ENCODE data around the gene TRIM40. TPM values are rescaled to one million over a fixed set of nuclear protein-coding genes. Genes with fewer than 3 reads are reported as not detected.

The TRIM40 gene, protein sequence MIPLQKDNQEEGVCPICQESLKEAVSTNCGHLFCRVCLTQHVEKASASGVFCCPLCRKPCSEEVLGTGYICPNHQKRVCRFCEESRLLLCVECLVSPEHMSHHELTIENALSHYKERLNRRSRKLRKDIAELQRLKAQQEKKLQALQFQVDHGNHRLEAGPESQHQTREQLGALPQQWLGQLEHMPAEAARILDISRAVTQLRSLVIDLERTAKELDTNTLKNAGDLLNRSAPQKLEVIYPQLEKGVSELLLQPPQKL
- not detected for total RNA-seq

DNA sequence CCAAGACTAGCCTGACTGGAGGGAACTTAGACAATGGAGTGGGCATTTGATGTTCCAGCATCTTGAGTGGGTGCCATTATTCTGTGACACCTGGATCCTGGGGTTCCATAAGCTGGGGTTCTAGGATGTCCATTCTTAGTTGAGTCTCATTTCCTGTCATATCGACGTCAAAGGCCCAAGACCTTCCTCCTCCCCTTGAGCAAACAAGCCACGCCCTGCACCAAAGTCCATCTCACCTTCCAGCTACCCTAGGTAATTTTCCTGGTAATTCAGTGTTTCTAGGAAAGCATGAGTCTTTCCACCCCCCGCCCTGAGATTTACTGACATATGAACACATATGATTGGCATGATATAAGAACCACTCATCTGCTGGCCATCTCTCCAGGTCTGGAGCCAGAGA lies at the start of gene TRIM40:
TRIM40 (plus strand) TSS at position 384 of the 400 bp plus-strand sequence. CDS start 897 bp downstream, outside the sequence.
- H3K4me1 Mint-ChIP-seq, result peaks cover 10% of the 10 kb centered on the region
- H3K4me3 Mint-ChIP-seq, result no peak within 1 kb of the TSS
- no peaks in the 10 kb centered on the region for H3K36me3 Mint-ChIP-seq
- peaks cover 44% of the 10 kb centered on the region for H3K27me3 Mint-ChIP-seq
- no peaks in the 10 kb centered on the region for H3K9me3 Mint-ChIP-seq
- DNase-seq, result no peak
- no peak within 1 kb of the TSS for H3K27ac Mint-ChIP-seq

DNA sequence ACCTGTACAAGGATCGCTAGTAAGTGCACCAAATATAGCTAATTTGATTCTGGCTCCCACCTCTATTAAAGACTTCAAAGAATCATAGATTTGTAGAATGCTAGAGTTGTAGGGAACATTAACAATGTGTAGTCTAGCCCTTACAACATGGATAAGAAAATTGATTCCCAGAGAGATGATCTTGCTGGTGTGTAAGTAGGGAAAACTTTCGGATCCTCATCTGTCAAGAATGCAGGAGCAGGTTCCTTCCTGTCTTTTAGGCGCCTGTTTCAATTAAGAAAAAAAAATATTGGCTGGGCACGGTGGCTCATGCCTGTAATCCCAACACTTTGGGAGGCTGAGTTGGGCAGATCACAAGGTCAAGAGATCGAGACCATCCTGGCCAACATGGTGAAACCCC lies 48.1 kb upstream of the TRIM40 start:
- H3K36me3 Mint-ChIP-seq, result peaks cover 4% of the 10 kb centered on the region
- H3K4me3 Mint-ChIP-seq, result no peak overlapping the region
- no peak for DNase-seq
- peaks cover 57% of the 10 kb centered on the region for H3K27me3 Mint-ChIP-seq
- no peaks in the 10 kb centered on the region for H3K4me1 Mint-ChIP-seq
- H3K9me3 Mint-ChIP-seq, result peaks cover 1% of the 10 kb centered on the region
- H3K27ac Mint-ChIP-seq, result no peak overlapping the region

DNA sequence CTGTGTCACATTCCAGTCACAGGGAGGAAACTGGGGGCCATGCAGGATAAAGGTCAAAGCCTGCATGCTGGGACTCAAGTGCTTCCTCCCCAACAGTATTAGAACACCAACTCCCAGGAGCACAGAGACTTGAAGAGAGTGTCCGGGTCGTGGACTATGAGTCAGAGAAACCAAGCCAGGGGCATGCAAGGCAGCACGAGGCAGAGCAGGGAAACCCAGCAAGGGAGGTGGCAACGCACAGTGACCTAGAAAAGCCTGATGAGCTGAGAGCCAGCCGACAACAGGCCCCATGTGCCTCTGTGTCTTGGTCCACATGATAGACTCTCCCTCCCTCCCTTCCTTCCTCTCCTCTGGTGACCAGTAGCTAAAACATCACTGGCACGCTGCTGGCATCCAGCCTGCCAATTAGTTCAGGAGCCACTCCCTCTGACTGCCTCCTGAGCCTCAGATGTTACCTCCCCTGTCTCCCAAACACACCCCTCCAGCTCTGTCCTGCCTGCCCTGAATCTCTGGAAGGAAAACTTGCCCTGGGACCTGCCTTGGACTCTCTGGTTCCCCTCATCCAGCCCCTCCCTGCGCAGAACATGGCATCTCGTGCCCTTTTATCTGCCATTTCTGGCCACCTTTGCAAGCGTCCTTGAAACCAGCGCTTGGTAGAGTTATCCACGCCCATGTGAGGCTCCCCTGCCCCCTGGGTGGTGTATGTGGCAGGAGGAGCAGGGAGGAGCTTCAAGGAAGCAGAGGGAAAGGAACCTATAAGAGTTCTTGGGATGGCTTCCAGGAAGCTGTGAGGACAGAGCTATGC lies 44.2 kb upstream of the TRIM40 start:
- no peak for DNase-seq
- H3K4me3 Mint-ChIP-seq, result no peak overlapping the region
- H3K4me1 Mint-ChIP-seq, result no peaks in the 10 kb centered on the region
- H3K27ac Mint-ChIP-seq, result no peak overlapping the region
- no peaks in the 10 kb centered on the region for H3K9me3 Mint-ChIP-seq
- peaks cover 71% of the 10 kb centered on the region for H3K27me3 Mint-ChIP-seq
- H3K36me3 Mint-ChIP-seq, result no peaks in the 10 kb centered on the region

DNA sequence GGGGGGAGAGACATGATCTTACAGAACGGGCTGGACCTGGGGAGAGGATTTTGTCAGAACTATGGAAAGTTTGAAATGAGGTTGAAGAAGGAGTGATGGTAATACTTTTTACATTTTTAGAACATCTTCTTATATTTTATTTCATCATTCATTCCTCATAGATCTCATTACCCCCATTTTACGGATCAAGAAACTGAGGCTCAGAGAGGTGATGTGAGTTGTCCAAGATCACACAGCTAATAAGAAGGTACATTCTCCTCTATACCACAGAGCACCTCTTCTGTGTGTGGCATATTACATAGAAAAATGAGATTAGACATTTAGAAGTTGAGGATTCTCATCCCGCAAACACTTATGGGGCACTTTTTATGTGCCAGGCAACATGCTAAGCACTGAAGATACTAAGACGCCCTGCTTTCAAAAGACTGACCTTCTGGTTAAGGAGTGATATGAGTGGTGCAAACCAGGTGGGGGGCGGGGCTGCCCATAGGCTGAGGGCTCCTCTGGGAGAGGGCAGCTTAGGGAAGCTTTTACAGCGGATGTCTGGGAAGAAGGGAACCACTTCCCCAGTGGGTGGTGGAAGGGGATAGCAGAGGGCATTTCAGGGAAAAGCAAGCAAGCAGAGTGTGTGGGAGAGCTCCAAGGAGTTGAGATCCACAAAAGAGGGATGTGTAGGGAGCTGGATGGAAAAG lies 42.9 kb upstream of the TRIM40 start:
- Mint-ChIP-seq H3K27me3 (peaks cover 70% of the 10 kb centered on the region), H3K9me3 (no peaks in the 10 kb centered on the region), H3K4me3 (no peak overlapping the region), H3K36me3 (no peaks in the 10 kb centered on the region), H3K27ac (no peak overlapping the region), H3K4me1 (peaks cover 4% of the 10 kb centered on the region)
- DNase-seq, result no peak

DNA sequence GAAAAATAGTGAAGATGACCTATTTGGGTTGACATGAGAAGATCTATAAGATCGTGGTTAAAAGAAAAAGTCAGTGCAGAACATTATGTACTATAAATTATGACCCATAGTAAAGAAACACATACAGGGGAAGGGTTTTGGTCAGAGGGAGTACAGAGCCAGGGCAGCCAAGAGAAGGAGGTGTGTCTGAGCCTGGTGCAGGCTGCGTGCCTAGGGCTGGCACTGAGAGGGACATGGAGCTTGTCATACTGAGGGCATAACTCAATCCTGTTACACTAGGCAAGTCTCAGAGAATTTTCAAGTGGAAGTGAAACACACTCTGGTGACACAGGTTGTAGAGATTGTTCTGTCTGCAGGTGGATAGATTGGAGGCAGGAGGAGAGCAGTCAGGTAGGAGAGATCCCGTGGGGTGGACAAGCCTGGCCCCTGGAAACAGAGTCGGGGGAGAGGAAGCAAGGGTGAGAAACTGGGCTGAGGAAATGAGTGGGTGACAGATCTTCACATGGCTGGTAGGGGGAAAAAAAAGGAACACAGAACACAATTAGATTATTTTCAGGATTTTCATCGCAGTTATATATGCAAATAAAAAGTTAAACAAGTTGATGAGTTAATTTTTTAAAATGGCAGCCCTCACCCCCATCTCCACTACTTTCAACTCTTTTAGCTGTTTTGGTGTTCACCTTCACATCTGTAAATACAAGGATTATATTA lies 41.8 kb upstream of the TRIM40 start:
- peaks cover 72% of the 10 kb centered on the region for H3K27me3 Mint-ChIP-seq
- H3K4me1 Mint-ChIP-seq, result peaks cover 10% of the 10 kb centered on the region
- H3K36me3 Mint-ChIP-seq, result no peaks in the 10 kb centered on the region
- H3K9me3 Mint-ChIP-seq, result no peaks in the 10 kb centered on the region
- H3K4me3 Mint-ChIP-seq, result no peak overlapping the region
- H3K27ac Mint-ChIP-seq, result no peak overlapping the region
- DNase-seq, result no peak

DNA sequence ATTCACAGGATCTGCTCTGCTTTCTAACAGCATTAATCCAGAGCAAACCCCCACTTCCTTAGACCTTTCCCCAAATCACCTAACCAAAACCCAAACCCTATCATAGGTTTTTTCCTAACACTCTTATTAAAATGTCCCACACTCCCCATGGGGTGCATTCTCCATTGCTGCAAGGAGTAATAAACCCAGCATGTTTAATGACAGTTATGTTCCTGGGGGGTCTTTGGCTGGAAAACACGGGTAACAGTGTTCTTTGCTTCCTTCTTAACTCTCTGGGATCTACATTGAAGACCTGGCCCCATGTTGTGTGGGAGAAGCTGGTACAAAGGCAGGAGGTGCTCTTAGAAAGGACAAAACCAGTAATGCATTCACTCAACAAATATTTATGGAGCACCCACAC lies 39.1 kb upstream of the TRIM40 start:
- Mint-ChIP-seq H3K27ac (no peak overlapping the region), H3K36me3 (no peaks in the 10 kb centered on the region), H3K27me3 (peaks cover 76% of the 10 kb centered on the region), H3K4me1 (peaks cover 27% of the 10 kb centered on the region), H3K4me3 (no peak overlapping the region), H3K9me3 (no peaks in the 10 kb centered on the region)
- no peak for DNase-seq

DNA sequence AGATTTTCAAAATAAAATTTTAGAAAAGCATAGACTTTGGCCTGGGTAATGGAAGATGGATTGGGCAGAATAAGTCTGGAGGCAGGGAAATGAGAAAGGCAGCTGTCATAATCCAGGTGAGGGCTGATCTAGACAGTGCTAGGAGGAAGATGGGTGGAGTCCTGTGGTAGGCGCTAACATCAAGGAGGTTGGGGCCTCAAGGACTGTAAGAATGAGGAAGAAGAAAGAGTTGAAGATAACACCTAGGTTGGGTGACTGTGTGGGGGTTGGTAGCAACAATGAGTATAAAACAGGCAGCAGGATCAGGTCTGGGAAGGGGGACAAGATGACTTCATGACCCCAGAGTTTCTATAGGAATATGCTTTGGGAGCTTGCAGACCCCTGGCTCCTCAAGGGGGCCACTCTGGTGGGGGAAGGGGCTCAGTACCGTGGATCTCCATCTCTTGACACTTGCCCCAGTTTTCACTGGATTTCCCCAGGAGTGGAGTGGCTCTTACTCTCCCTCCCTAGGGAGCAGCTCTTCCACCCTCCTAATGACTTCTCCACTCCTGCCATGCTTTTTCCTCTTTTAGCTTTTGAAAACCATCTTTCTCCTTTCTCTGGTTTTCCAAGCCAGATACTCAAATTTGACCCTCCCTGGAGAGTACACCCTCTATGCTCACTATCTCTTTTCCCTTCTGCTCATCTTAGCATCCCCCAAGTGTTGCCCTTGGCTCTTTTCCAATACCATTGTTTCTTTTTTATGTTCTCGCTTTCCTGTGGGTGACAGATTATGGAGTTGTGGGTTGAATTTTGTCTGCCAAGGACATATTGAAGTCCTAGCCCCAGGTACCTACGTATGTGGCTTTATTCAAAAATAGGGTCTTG lies 37.8 kb upstream of the TRIM40 start:
- Mint-ChIP-seq H3K4me3 (no peak overlapping the region), H3K27ac (no peak overlapping the region), H3K4me1 (peaks cover 35% of the 10 kb centered on the region), H3K9me3 (no peaks in the 10 kb centered on the region), H3K27me3 (peaks cover 67% of the 10 kb centered on the region), H3K36me3 (no peaks in the 10 kb centered on the region)
- DNase-seq, result no peak

DNA sequence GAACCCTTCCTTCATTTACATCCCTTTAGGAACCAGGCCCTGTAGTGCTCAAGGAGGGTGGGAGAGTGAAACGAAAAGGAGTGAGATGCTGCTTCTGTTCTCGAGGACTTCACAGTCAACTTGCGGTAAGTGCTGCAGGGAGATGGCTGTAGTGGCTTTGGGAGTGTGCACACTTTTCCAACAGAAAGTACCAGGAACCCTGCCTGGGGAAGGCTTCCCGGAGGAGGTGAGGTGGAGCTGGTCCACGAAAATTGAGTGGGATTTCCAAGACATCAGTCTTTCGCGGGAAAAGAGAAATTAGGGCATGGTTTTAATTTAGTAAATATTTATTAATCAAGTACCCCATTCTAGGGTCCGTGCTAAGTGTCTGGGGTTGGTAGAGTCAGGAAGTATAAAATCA lies 35.8 kb upstream of the TRIM40 start:
- peaks cover 69% of the 10 kb centered on the region for H3K27me3 Mint-ChIP-seq
- peak overlapping the region; percentile 37 for H3K4me3 Mint-ChIP-seq
- peaks cover 42% of the 10 kb centered on the region for H3K4me1 Mint-ChIP-seq
- no peak for DNase-seq
- H3K9me3 Mint-ChIP-seq, result no peaks in the 10 kb centered on the region
- no peaks in the 10 kb centered on the region for H3K36me3 Mint-ChIP-seq
- no peak overlapping the region for H3K27ac Mint-ChIP-seq

DNA sequence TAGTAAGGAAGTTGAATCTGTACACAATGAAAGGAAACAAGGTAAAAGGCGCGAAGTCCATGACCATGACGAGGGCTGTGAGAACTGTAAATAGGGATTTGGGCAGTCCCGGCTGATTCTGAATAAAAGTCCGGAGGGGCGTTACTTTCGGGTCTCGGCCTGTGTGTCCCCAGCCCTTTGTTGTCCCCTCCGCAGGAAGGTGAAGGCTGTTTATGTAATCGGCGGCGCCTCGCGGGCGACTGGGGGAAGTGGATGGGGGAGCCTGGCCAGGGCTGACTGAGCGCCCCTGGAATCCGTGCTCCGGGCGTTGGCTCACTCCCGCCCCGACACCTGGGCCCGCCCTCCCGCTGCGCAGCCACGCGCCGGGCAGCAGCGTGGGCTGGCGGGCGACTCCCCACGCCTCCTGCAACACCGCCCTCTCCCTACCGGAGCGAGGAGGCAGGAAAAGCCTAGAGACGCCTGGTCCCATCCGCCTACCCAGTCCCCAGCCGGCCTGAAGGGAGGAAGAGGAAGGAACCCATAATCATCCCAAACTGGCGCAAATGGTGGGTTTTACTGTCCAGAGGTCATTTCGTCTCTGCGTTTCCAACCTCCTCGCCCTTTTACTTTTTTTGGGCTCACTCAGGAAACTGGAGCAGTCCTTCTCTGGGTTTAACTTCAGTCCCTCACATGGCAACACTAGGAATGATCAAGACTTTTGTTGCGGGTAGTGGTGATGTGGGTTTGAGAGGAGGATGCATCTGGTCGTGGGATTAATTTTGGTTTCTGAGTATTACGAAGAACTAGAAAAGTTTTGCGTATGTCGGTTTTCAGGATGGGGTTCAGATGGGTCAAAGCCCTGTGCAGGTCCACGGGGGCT lies 35.1 kb upstream of the TRIM40 start:
- no peak overlapping the region for H3K27ac Mint-ChIP-seq
- H3K4me3 Mint-ChIP-seq, result peak overlapping the region; percentile 44
- H3K36me3 Mint-ChIP-seq, result no peaks in the 10 kb centered on the region
- DNase-seq, result peak; percentile 17
- H3K27me3 Mint-ChIP-seq, result peaks cover 65% of the 10 kb centered on the region
- H3K9me3 Mint-ChIP-seq, result no peaks in the 10 kb centered on the region
- H3K4me1 Mint-ChIP-seq, result peaks cover 42% of the 10 kb centered on the region

DNA sequence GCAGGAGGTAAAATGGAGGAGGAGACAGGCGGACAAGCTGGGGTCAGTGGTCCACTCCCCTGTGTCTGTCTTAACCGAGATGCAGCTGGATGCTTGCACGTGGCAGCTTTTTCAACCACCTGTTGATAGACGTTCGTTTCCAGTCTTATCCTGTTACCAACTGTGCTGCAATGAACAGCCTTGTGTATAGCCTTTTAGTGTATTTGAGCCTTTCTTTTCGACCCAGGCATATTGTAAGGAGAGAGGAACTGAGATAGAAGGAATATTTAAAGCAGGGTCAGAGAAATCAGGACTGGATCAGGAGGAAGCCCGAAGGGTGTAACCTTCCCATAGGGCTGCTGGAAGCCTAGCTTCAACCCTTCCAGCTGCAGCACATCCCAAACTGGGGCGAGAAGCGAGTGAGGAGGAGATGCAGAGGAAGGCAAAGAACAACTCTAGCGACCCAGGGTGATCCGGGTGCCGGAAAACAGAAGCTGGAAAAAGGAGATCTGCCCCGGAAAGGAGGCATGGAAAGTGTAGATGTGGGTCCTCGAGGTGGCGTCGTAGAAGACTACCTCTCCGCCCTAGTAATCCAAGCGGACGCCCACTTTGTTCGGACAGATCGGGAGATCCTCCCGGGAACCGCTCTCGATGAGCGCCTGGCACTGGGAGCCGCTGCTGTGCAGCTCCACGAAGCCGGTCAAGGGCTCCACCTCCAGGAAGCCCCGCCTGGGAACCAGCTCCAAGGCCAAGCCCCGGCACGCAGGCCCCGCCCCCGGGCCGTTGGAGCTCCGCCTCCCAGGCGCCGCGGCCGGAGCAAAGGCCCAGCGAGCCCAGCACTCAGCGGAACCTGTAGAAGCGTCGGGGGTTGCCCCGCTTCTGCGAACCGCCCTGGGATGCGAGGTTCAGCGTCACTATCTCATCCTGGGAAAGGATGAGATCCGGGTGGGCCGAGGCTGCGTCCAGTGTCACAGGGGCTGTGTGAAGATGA lies 34.2 kb upstream of the TRIM40 start:
- no peak overlapping the region for H3K27ac Mint-ChIP-seq
- peaks cover 71% of the 10 kb centered on the region for H3K27me3 Mint-ChIP-seq
- DNase-seq, result peak; percentile 63
- H3K9me3 Mint-ChIP-seq, result no peaks in the 10 kb centered on the region
- no peaks in the 10 kb centered on the region for H3K36me3 Mint-ChIP-seq
- peak overlapping the region; percentile 32 for H3K4me3 Mint-ChIP-seq
- peaks cover 42% of the 10 kb centered on the region for H3K4me1 Mint-ChIP-seq

DNA sequence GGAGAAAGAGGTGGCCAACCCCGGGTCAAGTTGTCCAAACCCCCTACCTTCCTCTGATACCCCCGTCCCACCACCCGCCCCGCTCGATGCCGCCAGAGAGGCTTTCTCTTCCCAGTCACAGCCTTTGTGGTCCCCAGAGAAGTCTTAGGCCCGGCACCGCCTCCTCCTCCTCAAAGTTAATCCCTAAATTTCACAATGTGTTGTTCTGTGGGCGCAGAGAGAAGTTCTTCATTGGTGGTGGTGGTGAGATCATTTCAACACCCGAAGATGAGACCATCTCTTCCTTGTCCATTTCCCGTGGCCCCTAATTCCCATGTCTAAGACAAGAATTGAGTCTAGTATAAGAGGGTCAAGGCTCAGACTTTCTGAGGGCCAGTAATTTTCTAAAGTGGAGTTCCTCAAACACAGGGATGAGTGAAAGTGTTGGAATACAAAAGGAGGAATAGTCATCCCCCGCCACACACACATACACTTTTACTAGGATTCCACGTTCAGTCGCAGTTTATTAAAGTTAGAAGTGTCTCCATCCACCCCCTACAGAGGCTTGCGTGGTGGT lies 33.4 kb upstream of the TRIM40 start:
- Mint-ChIP-seq H3K27ac (no peak overlapping the region), H3K9me3 (no peaks in the 10 kb centered on the region), H3K36me3 (no peaks in the 10 kb centered on the region), H3K4me3 (peak overlapping the region; percentile 80), H3K4me1 (peaks cover 42% of the 10 kb centered on the region), H3K27me3 (peaks cover 72% of the 10 kb centered on the region)
- DNase-seq, result no peak
